HCT116 (cell line): ENCODE measurements around the gene CALML6. TPM values are rescaled to one million over a fixed set of nuclear protein-coding genes. Genes with fewer than 3 reads are reported as not detected.

Experiments
- ATAC-seq: fragments of 200-7000 bp; cut with Tn5 transposase; 2 replicates; pipeline ENCODE4 v1.9.1; 2020; ENCODE audit warnings: mild to moderate bottlenecking, moderate library complexity
- BruUV-seq: library from RNA; stranded (reverse); fragments of 400-500 nt; replicated peaks from 2 replicates; lab custom pipeline; 2021; lab: Mats Ljungman, UMichigan
- CTCF ChIA-PET: fragments of 300-600 bp; sonication (Branson Sonifier 250); formaldehyde crosslinking; loops from one replicate; lab custom pipeline; 2021; ENCODE audit warnings: antibody characterized with exemption; lab: Charles Lee
- POLR2A ChIA-PET: fragments of 300-600, 350-600 bp; sonication (Branson Sonifier 250); formaldehyde crosslinking; loops from one replicate; lab custom pipeline; 2021; ENCODE audit warnings: antibody characterized with exemption; lab: Charles Lee
- RAD21 ChIA-PET, 2 experiments: fragments of 300-600 bp; sonication (Branson Sonifier 250); formaldehyde crosslinking; loops; one replicate each; lab custom pipeline; 2023; ENCODE audit warnings: low total read pairs in 2 of 2; ENCODE audit not compliant: uncharacterized antibody in 2 of 2, unreplicated experiment in 2 of 2, low non-redundant PET in 1 of 2; lab: Charles Lee
- DNase-seq: peaks from one replicate; pipeline ENCODE4 v3.0.0-alpha.2; 2010; ENCODE audit warnings: low read depth, low spot score
- H2AFZ ChIP-seq: fragments of 200-600 bp; shearing (Covaris generic), sonication (generic); 2 replicates; pipeline ENCODE4 v1.6.1; 2017; ENCODE audit warnings: low read depth, mixed run types, mixed read lengths, antibody characterized with exemption, low read length; ENCODE audit not compliant: poor library complexity, severe bottlenecking
- H3K27ac ChIP-seq: 2 replicates; pipeline ENCODE4 v1.5.1; 2012; ENCODE audit warnings: low read depth, low read length
- H3K27me3 ChIP-seq: fragments of 200-600 bp; sonication (generic); 2 replicates; pipeline ENCODE4 v1.6.1; 2016; ENCODE audit warnings: mixed run types, low read length, mixed read lengths; ENCODE audit not compliant: insufficient read depth
- H3K36me3 ChIP-seq, 2 experiments: fragments of 200-500 bp in 1 of 2; fragments of 200-600 bp in 1 of 2; sonication (Bioruptor generic) in 1 of 2; sonication (generic) in 1 of 2; 2 replicates each; pipeline versions ENCODE4 v1.5.1 to v1.6.1; 2014 to 2016; ENCODE audit warnings: low read length in 2 of 2, inconsistent platforms in 1 of 2, mixed read lengths in 1 of 2, mixed run types in 1 of 2; ENCODE audit not compliant: insufficient read depth in 2 of 2, control insufficient read depth in 1 of 2
- H3K4me1 ChIP-seq, 2 experiments: fragments of 200-600 bp in 1 of 2; sonication (generic) in 1 of 2; 2 replicates each; pipeline versions ENCODE4 v1.5.1 to v1.6.1; 2012 to 2017; ENCODE audit warnings: low read length in 2 of 2, inconsistent platforms in 1 of 2, mild to moderate bottlenecking in 1 of 2, mixed read lengths in 1 of 2, mixed run types in 1 of 2, moderate library complexity in 1 of 2; ENCODE audit not compliant: insufficient read depth in 2 of 2, control insufficient read depth in 1 of 2
- H3K4me2 ChIP-seq: fragments of 200-600 bp; sonication (generic); 2 replicates; pipeline ENCODE4 v1.6.1; 2017; ENCODE audit warnings: mixed run types, low read length, mixed read lengths
- H3K4me3 ChIP-seq, 2 experiments: fragments of 200-600 bp in 1 of 2; sonication (generic) in 1 of 2; replicated peaks in 1 of 2; 2 replicates each; pipeline ENCODE4 v1.5.1; 2011 to 2016; ENCODE audit warnings: low read length in 2 of 2, control low read depth in 1 of 2, low read depth in 1 of 2, mild to moderate bottlenecking in 1 of 2, mixed read lengths in 1 of 2, mixed run types in 1 of 2
- H3K79me2 ChIP-seq: fragments of 200-600 bp; sonication (generic); 2 replicates; pipeline ENCODE4 v1.6.1; 2017; ENCODE audit warnings: mild to moderate bottlenecking, mixed run types, low read length, moderate library complexity, mixed read lengths; ENCODE audit not compliant: insufficient read depth
- H3K9ac ChIP-seq: fragments of 200-600 bp; sonication (generic); 2 replicates; pipeline ENCODE4 v1.6.1; 2016; ENCODE audit warnings: low read length, mixed read lengths
- H3K9me2 ChIP-seq: fragments of 200-600 bp; sonication (generic), shearing (Covaris generic); 2 replicates; pipeline ENCODE4 v1.6.1; 2017; ENCODE audit warnings: mixed run types, mild to moderate bottlenecking, moderate library complexity; ENCODE audit not compliant: insufficient read depth
- H3K9me3 ChIP-seq, 2 experiments: fragments of 200-500 bp in 1 of 2; fragments of 200-600 bp in 1 of 2; sonication (Bioruptor generic) in 1 of 2; sonication (generic) in 1 of 2; 2 replicates each; pipeline ENCODE4 v1.6.1; 2014 to 2017; ENCODE audit warnings: low read length in 2 of 2, mixed read lengths in 2 of 2, inconsistent platforms in 1 of 2, low read depth in 1 of 2, mild to moderate bottlenecking in 1 of 2, mixed run types in 1 of 2, moderate library complexity in 1 of 2; ENCODE audit not compliant: control insufficient read depth in 1 of 2, insufficient read depth in 1 of 2
- H4K20me1 ChIP-seq: fragments of 200-600 bp; sonication (generic), shearing (Covaris generic); 2 replicates; pipeline ENCODE4 v1.6.1; 2017; ENCODE audit warnings: mixed run types, mild to moderate bottlenecking, moderate library complexity; ENCODE audit not compliant: insufficient read depth
- CEBPB ChIP-seq: IDR thresholded peaks from 2 replicates; pipeline ENCODE4 v1.6.1; 2012; ENCODE audit warnings: low read depth
- EGR1 ChIP-seq: IDR thresholded peaks from 2 replicates; pipeline ENCODE4 v1.6.1; 2012; ENCODE audit warnings: low read depth
- EZH2phosphoT487 ChIP-seq: fragments of 200-600 bp; IDR thresholded peaks from 2 replicates; pipeline ENCODE4 v1.6.1; 2018; ENCODE audit warnings: antibody characterized with exemption, borderline replicate concordance
- FOSL1 ChIP-seq: IDR thresholded peaks from 2 replicates; pipeline ENCODE4 v1.6.1; 2012; ENCODE audit warnings: low read depth
- POLR2A ChIP-seq: IDR thresholded peaks from 2 replicates; pipeline ENCODE4 v1.7.0; 2011; ENCODE audit warnings: borderline replicate concordance; ENCODE audit not compliant: insufficient read depth, insufficient read length; ENCODE audit errors: extremely low read depth
- POLR2AphosphoS5 ChIP-seq: IDR thresholded peaks from 2 replicates; pipeline ENCODE4 v1.6.1; 2011; ENCODE audit warnings: mild to moderate bottlenecking, low read depth, low read length, moderate library complexity
- SP1 ChIP-seq: IDR thresholded peaks from 2 replicates; pipeline ENCODE4 v1.6.1; 2012; ENCODE audit warnings: low read depth
- SRF ChIP-seq: IDR thresholded peaks from 2 replicates; pipeline ENCODE4 v1.6.1; 2012; ENCODE audit warnings: low read depth
- TCF7L2 ChIP-seq: IDR thresholded peaks from 2 replicates; pipeline ENCODE4 v1.7.0; 2011; ENCODE audit warnings: borderline replicate concordance, inconsistent platforms; ENCODE audit not compliant: insufficient read depth, insufficient read length; ENCODE audit errors: extremely low read depth
- ZNF274 ChIP-seq: fragments of 200-500 bp; sonication (Bioruptor generic); IDR thresholded peaks from 2 replicates; pipeline ENCODE4 v1.6.1; 2014; ENCODE audit warnings: mild to moderate bottlenecking, low read depth, low read length, inconsistent platforms
- intact Hi-C: fragments of 100-400 bp; cut with micrococcal nuclease; formaldehyde crosslinking; loops from 2 replicates; pipeline ENCODE4 v1.10.0; 2022
- total RNA-seq: library from RNA; stranded (reverse); gene quantifications from one replicate; pipeline ENCODE4 v1.2.1, GENCODE V29; 2021; ENCODE audit not compliant: unreplicated experiment
- TF ChIP-seq, protein P1 (sequence below): IDR thresholded peaks from 2 replicates; pipeline ENCODE4 v1.6.1; 2012; ENCODE audit warnings: low read depth

CALML6 gene
- total RNA-seq, 1 experiment from 2014 or later: 2.3 TPM

DNA sequence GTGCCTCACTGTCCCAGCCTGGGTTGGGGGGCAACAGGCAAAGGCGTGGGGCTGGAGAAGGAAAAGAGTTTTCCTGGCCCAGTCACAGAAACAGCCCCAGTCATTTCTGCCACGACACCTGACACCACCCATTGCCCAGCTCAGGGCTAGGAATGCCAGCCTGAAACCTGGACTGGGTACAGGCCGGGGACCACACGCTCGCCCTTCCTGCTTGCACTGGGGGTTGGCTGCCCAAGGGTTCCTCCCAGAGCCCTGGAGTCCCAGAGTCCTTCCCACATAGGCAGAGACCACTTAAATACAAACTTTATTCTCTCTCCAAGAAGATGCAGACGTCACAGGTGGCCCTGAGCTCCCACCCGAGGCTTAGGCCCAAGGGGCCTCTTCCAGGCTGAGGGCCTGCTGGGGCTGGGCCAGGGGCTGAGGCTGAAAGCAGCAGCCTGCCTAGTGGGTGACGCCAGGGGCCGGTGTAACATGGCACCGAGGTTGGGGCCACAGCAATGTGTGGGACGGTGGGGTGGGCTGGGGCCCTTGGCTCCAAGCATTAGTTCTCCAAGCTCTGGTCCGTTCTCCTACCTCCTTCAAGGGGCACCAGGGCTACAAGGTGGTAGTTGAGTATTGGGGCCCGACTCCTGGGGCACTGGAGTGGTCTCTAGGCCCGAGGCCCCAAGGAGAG lies 2.4 kb downstream of the CALML6 start:
- Histone ChIP-seq H3K36me3 (no peaks in the 10 kb centered on the region), H3K79me2 (0 out of 2 replicates have a peak, but pooled peaks cover 8% of the 10 kb centered on the region), H3K4me3 (no peak overlapping the region; a peak in 1 of 4 replicates), H4K20me1 (no peaks in the 10 kb centered on the region), H3K9ac (0 out of 2 replicates have a peak overlapping the region, but pooled peaks have one; percentile 84), H3K27me3 (no peaks in the 10 kb centered on the region), H3K9me3 (no peaks in the 10 kb centered on the region), H3K4me2 (peak overlapping the region; percentile 99), H3K27ac (peak overlapping the region; percentile 79; the same call in 1 of the 2 replicates), H3K4me1 (peaks cover 11 to 29% of the 10 kb centered on the region in 2 experiments), H3K9me2 (no peaks in the 10 kb centered on the region), H2AFZ (no peak overlapping the region)
- DNase-seq: no peak
- no peak for ATAC-seq
- RAD21 ChIA-PET: no interaction called here
- BruUV-seq: TSS peak; percentile 79
- TF ChIP-seq ZNF274 (no peak), SRF (no peak), EGR1 (no peak), CEBPB (no peak), TCF7L2 (no peak), SP1 (no peak), EZH2phosphoT487 (no peak), POLR2A (no peak), POLR2AphosphoS5 (no peak), FOSL1 (no peak)
- TF ChIP-seq, protein P1, sequence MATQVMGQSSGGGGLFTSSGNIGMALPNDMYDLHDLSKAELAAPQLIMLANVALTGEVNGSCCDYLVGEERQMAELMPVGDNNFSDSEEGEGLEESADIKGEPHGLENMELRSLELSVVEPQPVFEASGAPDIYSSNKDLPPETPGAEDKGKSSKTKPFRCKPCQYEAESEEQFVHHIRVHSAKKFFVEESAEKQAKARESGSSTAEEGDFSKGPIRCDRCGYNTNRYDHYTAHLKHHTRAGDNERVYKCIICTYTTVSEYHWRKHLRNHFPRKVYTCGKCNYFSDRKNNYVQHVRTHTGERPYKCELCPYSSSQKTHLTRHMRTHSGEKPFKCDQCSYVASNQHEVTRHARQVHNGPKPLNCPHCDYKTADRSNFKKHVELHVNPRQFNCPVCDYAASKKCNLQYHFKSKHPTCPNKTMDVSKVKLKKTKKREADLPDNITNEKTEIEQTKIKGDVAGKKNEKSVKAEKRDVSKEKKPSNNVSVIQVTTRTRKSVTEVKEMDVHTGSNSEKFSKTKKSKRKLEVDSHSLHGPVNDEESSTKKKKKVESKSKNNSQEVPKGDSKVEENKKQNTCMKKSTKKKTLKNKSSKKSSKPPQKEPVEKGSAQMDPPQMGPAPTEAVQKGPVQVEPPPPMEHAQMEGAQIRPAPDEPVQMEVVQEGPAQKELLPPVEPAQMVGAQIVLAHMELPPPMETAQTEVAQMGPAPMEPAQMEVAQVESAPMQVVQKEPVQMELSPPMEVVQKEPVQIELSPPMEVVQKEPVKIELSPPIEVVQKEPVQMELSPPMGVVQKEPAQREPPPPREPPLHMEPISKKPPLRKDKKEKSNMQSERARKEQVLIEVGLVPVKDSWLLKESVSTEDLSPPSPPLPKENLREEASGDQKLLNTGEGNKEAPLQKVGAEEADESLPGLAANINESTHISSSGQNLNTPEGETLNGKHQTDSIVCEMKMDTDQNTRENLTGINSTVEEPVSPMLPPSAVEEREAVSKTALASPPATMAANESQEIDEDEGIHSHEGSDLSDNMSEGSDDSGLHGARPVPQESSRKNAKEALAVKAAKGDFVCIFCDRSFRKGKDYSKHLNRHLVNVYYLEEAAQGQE: no peak
- POLR2A ChIA-PET: interaction anchor here (0.8 kb wide), 1 partner anchor 129 kb away, joined by 3 read pairs; no protein-coding TSS in a partner anchor
- CTCF ChIA-PET: no interaction called here
- intact Hi-C loops: no loop called here
